GM23338 (cell line): ENCODE data around the gene ZBTB2.

Source experiments
- CTCF ChIP-seq, 2 experiments: fragments of 200-600 bp in 1 of 2; sonication (generic) in 1 of 2; conservative IDR thresholded peaks; 2 replicates each; pipeline versions ENCODE4 v1.5.1 to v1.6.1; 2016 to 2017; ENCODE audit warnings: antibody characterized with exemption in 2 of 2, low read depth in 2 of 2, mild to moderate bottlenecking in 2 of 2, moderate library complexity in 1 of 2
- POLR2AphosphoS5 ChIP-seq: IDR thresholded peaks from 2 replicates; pipeline ENCODE4 v1.6.1; 2016; ENCODE audit warnings: antibody characterized with exemption, low read depth
- REST ChIP-seq: IDR thresholded peaks from one replicate; pipeline ENCODE4 v1.6.1; 2018; ENCODE audit warnings: antibody characterized with exemption; ENCODE audit not compliant: unreplicated experiment

- TF ChIP-seq CTCF (conservative IDR thresholded peaks at IDR 0.05; ENCODE audit: low read depth in 2 of 2) (no peak), POLR2AphosphoS5 (no peak), REST (no peak)
Observed at GRCh38 chr6:151365233-151365632, 26.1 kb downstream of the ZBTB2 start.
